Astrocyte of the spinal cord (primary cell): ENCODE data around the gene YTHDF1.
"Not testable (repeated sequence)": the region's sequence is repeated elsewhere in the genome, so short reads cannot be mapped to it uniquely, and the experiment has no call there.

Source experiments
- DNase-seq: peaks from one replicate; pipeline ENCODE4 v3.0.0; 2011; ENCODE audit warnings: low read depth, low spot score
- H3K4me3 ChIP-seq: 2 replicates; pipeline ENCODE4 v1.5.1; 2011; ENCODE audit warnings: low read depth, mild to moderate bottlenecking, low read length, moderate library complexity
- CTCF ChIP-seq: IDR thresholded peaks from 2 replicates; pipeline ENCODE4 v1.5.1; 2012; ENCODE audit warnings: low read depth, mild to moderate bottlenecking, low read length, inconsistent platforms
- in situ Hi-C: cut with HindIII; loops from 2 replicates; pipeline ENCODE4 v1.10.0; 2017; ENCODE audit warnings: low sequenced_read_pairs

Gene YTHDF1

GRCh38 chr20:63163596-63164483 lies 52.1 kb downstream of the YTHDF1 start:
- TF ChIP-seq CTCF = no peak
- in situ Hi-C loops = no loop called here
- no peak for DNase-seq
- H3K4me3 ChIP-seq = no peak overlapping the region

- no peak overlapping the region for H3K4me3 ChIP-seq
- DNase-seq = no peak
- in situ Hi-C loops = no loop called here
- TF ChIP-seq CTCF = no peak
Measured at GRCh38 chr20:63163171-63163570, 52.8 kb downstream of the YTHDF1 start.

- in situ Hi-C loops = no loop called here
- TF ChIP-seq CTCF = no peak
- H3K4me3 ChIP-seq = no peak overlapping the region
- no peak for DNase-seq
Measured at GRCh38 chr20:63162206-63162795, 53.6 kb downstream of the YTHDF1 start.

- no peak for TF ChIP-seq CTCF
- DNase-seq = no peak
- in situ Hi-C loops = no loop called here
- H3K4me3 ChIP-seq = no peak overlapping the region
Measured at GRCh38 chr20:63161176-63161651, 54.7 kb downstream of the YTHDF1 start.

- H3K4me3 ChIP-seq = no peak overlapping the region
- no peak for DNase-seq
- in situ Hi-C loops = no loop called here
- no peak for TF ChIP-seq CTCF
Measured at GRCh38 chr20:63160641-63161175, 55.2 kb downstream of the YTHDF1 start.

- DNase-seq = no peak
- no peak for TF ChIP-seq CTCF
- H3K4me3 ChIP-seq = no peak overlapping the region
- in situ Hi-C loops = no loop called here
Measured at GRCh38 chr20:63159826-63160640, 55.9 kb downstream of the YTHDF1 start.

GRCh38 chr20:63159251-63159650 lies 56.7 kb downstream of the YTHDF1 start:
- in situ Hi-C loops, DNase-seq, H3K4me3 ChIP-seq: not testable (repeated sequence)
